Adrenal gland (tissue), 12 donors: ENCODE data around the gene USP6NL. TPM values are rescaled to one million over a fixed set of nuclear protein-coding genes. Genes with fewer than 3 reads are reported as not detected.

Experiments
- DNase-seq, 7 donors: peaks; one replicate each; pipeline ENCODE4 v3.0.0-alpha.2; 2019 to 2020
- H3K27ac ChIP-seq, 5 donors: fragments of 200-600 bp; sonication (generic) in 4 of 5; 1 replicate in 3 of 5; 2 replicates in 2 of 5; pipeline versions ENCODE4 v1.5.1 to v1.8.0; 2016 to 2020; ENCODE audit warnings: mild to moderate bottlenecking in 1 of 5
- H3K27me3 ChIP-seq: fragments of 200-600 bp; 2 replicates; pipeline ENCODE4 v1.8.0; 2021
- H3K36me3 ChIP-seq, 2 donors: fragments of 200-600 bp; replicated peaks in 1 of 2; 1 replicate in 1 of 2; 2 replicates in 1 of 2; pipeline versions ENCODE4 v1.5.1 to v1.8.0; 2018 to 2022
- H3K4me1 ChIP-seq, 2 donors: fragments of 200-600 bp; replicated peaks in 1 of 2; 1 replicate in 1 of 2; 2 replicates in 1 of 2; pipeline versions ENCODE4 v1.5.1 to v1.8.0; 2018 to 2021
- H3K4me3 ChIP-seq, 4 donors: fragments of 200-600 bp; sonication (generic) in 3 of 4; one replicate each; pipeline ENCODE4 v1.5.1; 2016 to 2018
- H3K9me3 ChIP-seq, 3 donors: fragments of 200-600 bp; sonication (generic) in 1 of 3; replicated peaks in 1 of 3; 1 replicate in 2 of 3; 2 replicates in 1 of 3; pipeline versions ENCODE4 v1.5.1 to v1.8.0; 2016 to 2021
- POLR2A ChIP-seq, 2 donors: fragments of 450-650 bp; IDR thresholded peaks; one replicate each; pipeline ENCODE4 v1.6.1; 2017; ENCODE audit warnings: antibody characterized with exemption in 2 of 2, mild to moderate bottlenecking in 2 of 2, moderate library complexity in 1 of 2
- WGBS, 4 donors: extraction: QIAGEN DNeasy Blood & Tissue Kit in 2 of 4; methylation state at CpG; one replicate each; pipeline versions ENCODE4 v1.1.5 to v1.1.7; 2013 to 2017; 5-methylcytosine and 5-hydroxymethylcytosine counted together
- intact Hi-C, 2 donors: fragments of 100-400 bp; cut with DNase I; formaldehyde crosslinking; loops; one replicate each; pipeline versions ENCODE4 v1.14.1 to v1.15.0; 2022 to 2023
- polyA plus RNA-seq, 3 donors: library from polyadenylated mRNA; stranded (reverse); fragments of 200-250 nt in 2 of 3; fragments of 350-450 nt in 1 of 3; fragmentation: Illumina TruSeq in 1 of 3; extraction: RNeasy Lipid Tissue Mini Kit (QIAGEN cat#74804) in 1 of 3; gene quantifications; one replicate each; pipeline ENCODE4 v1.2.3, GENCODE V29; 2013 to 2014
- total RNA-seq, 9 donors: library from RNA; depleted of rRNA in 4 of 9; stranded (reverse); fragments of >200 nt in 4 of 9; fragments of 120-200 nt in 1 of 9; fragmentation: NEBNext Ultra II Directional in 1 of 9; extraction: Animal tissue kit (Norgen Biotek cat#: 25700) in 1 of 9; gene quantifications; one replicate each; pipeline versions ENCODE4 v1.1.0 to v1.2.4, GENCODE V29; 2013 to 2023
- TF ChIP-seq, protein P1 (sequence below), 6 experiments: fragments of 450-650 bp in 4 of 6; fragments of 200-600 bp in 2 of 6; sonication (generic) in 1 of 6; IDR thresholded peaks; 1 replicate in 5 of 6; 2 replicates in 1 of 6; pipeline versions ENCODE4 v1.5.1 to v1.8.0; 2016 to 2021; ENCODE audit warnings: antibody characterized with exemption in 6 of 6, mild to moderate bottlenecking in 2 of 6, moderate library complexity in 1 of 6
- donor health status: healthy with polysubstance abuse.
- donor health status: Bipolar disorder and iron deficiency.
- donor health status: DM: yes; HTN: yes; CAD: no.
- donor health status: DM: no; HTN: no; CAD: no.
- donor health status: DM: no; HTN: no; CAD: no.
- donor health status: DM: yes; HTN: yes; CAD: no.

Gene USP6NL
- total and polyA plus RNA-seq, 12 donors: 3.5 to 35.1 (median 19.8) TPM

DNA sequence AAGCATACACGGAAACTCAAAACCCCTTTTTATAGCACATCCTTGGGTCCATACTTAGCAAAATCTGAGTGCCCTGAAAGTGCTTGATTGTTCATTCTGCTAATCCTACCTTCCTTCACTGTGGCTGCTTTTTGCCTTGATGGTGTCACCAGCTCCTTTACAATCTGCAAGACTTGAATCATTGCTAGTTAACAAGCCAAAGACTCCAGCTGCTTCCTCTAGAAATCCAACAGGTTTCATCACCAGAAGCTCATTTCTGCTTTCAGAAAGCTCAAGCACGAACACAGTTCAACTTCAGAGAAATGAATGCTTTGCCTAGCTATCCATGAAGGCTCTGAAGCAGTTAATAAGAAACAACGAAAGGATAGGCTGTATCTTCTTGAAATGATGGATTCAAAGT is 38.0 kb downstream of the USP6NL start:
- H3K27me3 ChIP-seq: no peaks in the 10 kb centered on the region
- no peaks in the 10 kb centered on the region for H3K36me3 ChIP-seq
- intact Hi-C loops: no loop called here
- no peak overlapping the region for H3K27ac ChIP-seq
- H3K4me1 ChIP-seq: peaks cover 6 to 37% of the 10 kb centered on the region in 2 donors
- H3K4me3 ChIP-seq: no peak overlapping the region
- H3K9me3 ChIP-seq: no peaks in the 10 kb centered on the region
- 39 to 48% (median 45%) methylated on average over 3 of the region's 3 CpGs for WGBS, 4 donors
- DNase-seq: peak in 1 of 7 donors; percentile 21
- TF ChIP-seq, protein P1, sequence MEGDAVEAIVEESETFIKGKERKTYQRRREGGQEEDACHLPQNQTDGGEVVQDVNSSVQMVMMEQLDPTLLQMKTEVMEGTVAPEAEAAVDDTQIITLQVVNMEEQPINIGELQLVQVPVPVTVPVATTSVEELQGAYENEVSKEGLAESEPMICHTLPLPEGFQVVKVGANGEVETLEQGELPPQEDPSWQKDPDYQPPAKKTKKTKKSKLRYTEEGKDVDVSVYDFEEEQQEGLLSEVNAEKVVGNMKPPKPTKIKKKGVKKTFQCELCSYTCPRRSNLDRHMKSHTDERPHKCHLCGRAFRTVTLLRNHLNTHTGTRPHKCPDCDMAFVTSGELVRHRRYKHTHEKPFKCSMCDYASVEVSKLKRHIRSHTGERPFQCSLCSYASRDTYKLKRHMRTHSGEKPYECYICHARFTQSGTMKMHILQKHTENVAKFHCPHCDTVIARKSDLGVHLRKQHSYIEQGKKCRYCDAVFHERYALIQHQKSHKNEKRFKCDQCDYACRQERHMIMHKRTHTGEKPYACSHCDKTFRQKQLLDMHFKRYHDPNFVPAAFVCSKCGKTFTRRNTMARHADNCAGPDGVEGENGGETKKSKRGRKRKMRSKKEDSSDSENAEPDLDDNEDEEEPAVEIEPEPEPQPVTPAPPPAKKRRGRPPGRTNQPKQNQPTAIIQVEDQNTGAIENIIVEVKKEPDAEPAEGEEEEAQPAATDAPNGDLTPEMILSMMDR (IDR thresholded peaks at IDR 0.05): no peak
- TF ChIP-seq POLR2A (IDR thresholded peaks at IDR 0.05): no peak

DNA sequence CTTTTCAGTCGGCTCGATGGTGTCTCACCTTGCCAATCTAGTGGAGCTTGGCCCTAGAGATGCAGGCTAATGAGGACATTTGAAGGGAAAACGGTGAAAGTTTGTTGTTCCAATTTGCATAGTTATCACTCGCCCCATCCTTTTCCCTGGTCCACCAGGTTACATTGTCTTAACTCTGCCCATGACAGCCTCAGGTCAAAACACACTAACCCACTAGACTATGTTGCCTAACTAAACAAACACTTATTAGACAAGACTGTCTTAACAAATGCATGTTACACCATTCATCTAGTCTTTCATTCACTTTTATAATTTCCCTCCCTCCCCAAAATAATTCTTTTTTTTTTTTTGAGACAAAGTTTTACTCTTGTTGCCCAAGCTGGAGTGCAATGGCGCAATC is 40.7 kb downstream of the USP6NL start:
- Histone ChIP-seq H3K36me3 (no peaks in the 10 kb centered on the region), H3K27ac (no peak overlapping the region), H3K27me3 (no peaks in the 10 kb centered on the region), H3K4me3 (no peak overlapping the region), H3K9me3 (no peaks in the 10 kb centered on the region), H3K4me1 (peaks cover 6 to 55% of the 10 kb centered on the region in 2 donors)
- intact Hi-C loops: no loop called here
- no peak for DNase-seq
- no peak for TF ChIP-seq POLR2A (IDR thresholded peaks at IDR 0.05)
- TF ChIP-seq, protein P1 (IDR thresholded peaks at IDR 0.05): no peak
- WGBS, 4 donors: 87 to 97% (median 96%) methylated on average over 5 of the region's 5 CpGs

DNA sequence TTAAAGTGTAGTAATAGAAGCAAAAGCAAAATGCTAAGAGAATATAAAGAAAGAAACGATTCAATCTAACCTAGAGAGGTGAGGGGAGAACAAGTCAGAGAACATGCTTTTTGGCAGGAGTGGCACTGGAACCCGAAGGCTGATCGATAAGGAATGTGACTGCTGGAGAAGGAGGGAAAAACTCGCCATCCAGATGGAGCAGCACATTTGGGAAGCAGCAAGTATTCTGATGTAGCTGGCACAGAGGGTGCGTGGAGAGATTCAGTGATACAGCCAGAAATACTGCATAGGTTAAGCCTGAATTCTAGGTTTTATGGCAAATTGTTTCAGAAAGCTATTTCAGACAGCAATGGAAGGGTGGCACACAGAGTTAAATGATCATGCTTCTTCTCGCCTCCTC is 42.0 kb downstream of the USP6NL start:
- H3K4me1 ChIP-seq: peaks cover 0 to 47% of the 10 kb centered on the region in 2 donors
- H3K9me3 ChIP-seq: no peaks in the 10 kb centered on the region
- H3K36me3 ChIP-seq: no peaks in the 10 kb centered on the region
- 88 to 95% (median 91%) methylated on average over 6 of the region's 6 CpGs for WGBS, 4 donors
- DNase-seq: no peak
- H3K27me3 ChIP-seq: no peaks in the 10 kb centered on the region
- TF ChIP-seq, protein P1 (IDR thresholded peaks at IDR 0.05): no peak
- TF ChIP-seq POLR2A (IDR thresholded peaks at IDR 0.05): no peak
- no peak overlapping the region for H3K27ac ChIP-seq
- intact Hi-C loops: no loop called here
- H3K4me3 ChIP-seq: no peak overlapping the region

DNA sequence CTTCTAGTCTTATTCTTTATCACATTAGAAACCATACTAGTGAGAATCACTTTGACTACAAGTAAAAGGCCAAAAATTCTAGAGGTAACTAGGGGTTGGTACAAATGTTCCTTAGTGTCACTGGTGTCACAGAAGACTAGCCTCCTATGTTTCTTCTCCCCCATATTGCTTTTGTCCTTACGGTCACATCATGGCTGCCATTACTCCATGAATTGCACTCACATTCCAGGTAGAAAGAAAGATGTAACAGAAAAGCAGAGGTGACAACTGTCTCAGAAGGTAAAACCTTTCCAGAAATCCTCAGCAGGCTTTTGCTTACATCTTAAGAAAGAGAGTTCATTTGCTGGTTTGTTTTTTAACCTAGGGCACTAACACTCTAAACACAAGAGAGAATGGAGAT is 42.9 kb downstream of the USP6NL start:
- Histone ChIP-seq H3K27ac (no peak overlapping the region), H3K4me1 (peaks cover 0 to 47% of the 10 kb centered on the region in 2 donors), H3K36me3 (no peaks in the 10 kb centered on the region), H3K9me3 (no peaks in the 10 kb centered on the region), H3K27me3 (no peaks in the 10 kb centered on the region), H3K4me3 (no peak overlapping the region)
- no peak for TF ChIP-seq POLR2A (IDR thresholded peaks at IDR 0.05)
- TF ChIP-seq, protein P1 (IDR thresholded peaks at IDR 0.05): no peak
- 94 to 100% (median 100%) methylated on average over 1 of the region's 1 CpG for WGBS, 4 donors
- intact Hi-C loops: no loop called here
- no peak for DNase-seq
